Prostate gland (tissue), 2 donors: ENCODE results near the gene CHST15.

ENCODE experiments used
- CTCF ChIP-seq, 4 experiments: fragments of 200-600 bp in 2 of 4; fragments of 450-650 bp in 2 of 4; sonication (generic) in 2 of 4; IDR thresholded peaks; 1 replicate in 3 of 4; 2 replicates in 1 of 4; pipeline ENCODE4 v1.5.1; 2016 to 2019; ENCODE audit warnings: antibody characterized with exemption in 4 of 4, mild to moderate bottlenecking in 2 of 4, moderate library complexity in 2 of 4
- POLR2A ChIP-seq: fragments of 450-650 bp; IDR thresholded peaks from one replicate; pipeline ENCODE4 v1.6.1; 2016; ENCODE audit warnings: antibody characterized with exemption, mild to moderate bottlenecking
- POLR2AphosphoS5 ChIP-seq: sonication (generic); formaldehyde crosslinking; IDR thresholded peaks from one replicate; pipeline ENCODE4 v1.6.1; 2017; ENCODE audit warnings: antibody characterized with exemption

DNA sequence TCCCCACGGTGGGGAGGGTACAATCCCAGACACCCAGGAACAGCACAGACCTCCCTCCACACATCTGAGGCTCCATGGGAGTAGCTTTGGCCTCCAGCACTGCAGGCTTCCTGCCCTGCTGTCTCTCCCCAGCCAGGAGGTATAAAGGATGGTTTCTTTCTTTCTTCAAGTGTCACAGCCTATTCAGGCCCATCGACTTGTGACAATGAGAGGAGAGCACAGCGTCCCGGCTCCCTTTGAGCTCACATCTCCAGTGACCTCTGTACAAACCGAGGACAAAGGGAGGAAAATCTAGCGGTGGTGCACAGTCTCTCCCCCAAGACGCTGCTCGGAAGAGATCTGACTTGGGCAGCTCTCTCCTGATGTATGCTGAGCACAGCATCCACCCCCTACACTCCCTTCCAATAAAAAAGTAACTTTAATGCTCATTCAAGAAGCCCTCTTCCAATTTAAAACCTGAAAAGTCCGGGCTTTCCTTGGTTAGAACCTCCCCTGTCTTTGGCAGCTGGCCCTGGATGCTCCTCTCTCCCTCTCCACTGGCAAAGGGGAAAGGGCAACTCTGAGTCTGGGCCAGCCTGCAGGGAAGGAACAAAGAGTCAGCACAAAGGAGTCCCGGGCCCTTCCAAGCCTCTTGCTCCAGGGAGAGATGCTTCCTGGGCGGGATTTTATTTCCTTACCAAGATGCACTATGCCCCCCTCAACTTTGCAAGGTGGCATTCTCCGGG lies 18.0 kb downstream of the CHST15 start:
- no peak for TF ChIP-seq CTCF (IDR thresholded peaks at IDR 0.05)
- no peak for TF ChIP-seq POLR2A
- TF ChIP-seq POLR2AphosphoS5: no peak
